GM18861 (cell line): ENCODE measurements around the gene RAD51B.
"Not testable (repeated sequence)": the region's sequence is repeated elsewhere in the genome, so short reads cannot be mapped to it uniquely, and the experiment has no call there.

Source experiments
- ATAC-seq: cut with Tn5 transposase; IDR thresholded peaks from one replicate; pipeline ENCODE4 v1.9.1; 2021; ENCODE audit not compliant: unreplicated experiment

Gene RAD51B

GRCh38 chr14:68698773-68699172 is 879.2 kb downstream of the RAD51B start:
- not testable (repeated sequence) for ATAC-seq

DNA sequence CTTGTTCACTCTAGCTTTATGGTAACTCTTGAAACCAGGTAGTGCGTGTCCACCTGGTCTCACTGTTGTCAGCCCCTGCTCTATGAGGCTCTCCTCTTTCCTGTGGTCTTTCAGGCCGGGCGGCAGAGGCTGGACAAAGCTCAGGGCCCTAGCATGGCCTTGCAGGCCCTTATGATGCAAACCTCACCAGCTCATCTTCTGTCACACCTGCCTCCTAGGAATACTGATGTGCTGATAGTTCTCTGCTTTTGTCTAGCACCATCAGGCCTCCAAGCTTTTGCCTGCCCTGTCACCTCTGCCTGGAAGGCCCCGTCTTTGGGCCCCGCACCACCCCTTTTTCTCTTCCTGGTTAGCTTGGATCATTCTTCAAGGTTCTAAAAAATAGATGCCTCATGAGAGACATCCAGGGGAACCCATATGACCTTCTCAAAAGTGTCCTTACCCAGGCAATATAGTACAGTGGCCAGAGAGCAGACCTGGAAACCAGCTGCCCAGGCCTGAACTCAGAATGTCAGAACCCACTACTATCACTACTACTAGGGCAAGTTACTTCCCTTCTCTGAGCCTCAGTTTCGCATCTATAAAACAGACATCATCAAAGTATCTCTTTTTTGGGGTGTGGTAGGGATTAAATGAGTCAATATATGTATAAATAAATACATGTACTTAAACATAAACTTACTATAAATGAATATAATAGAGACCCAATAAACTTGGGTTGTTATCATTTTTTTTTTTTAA is 881.6 kb downstream of the RAD51B start:
- ATAC-seq = no peak

GRCh38 chr14:68702135-68702534 is 882.6 kb downstream of the RAD51B start:
- no peak for ATAC-seq

DNA sequence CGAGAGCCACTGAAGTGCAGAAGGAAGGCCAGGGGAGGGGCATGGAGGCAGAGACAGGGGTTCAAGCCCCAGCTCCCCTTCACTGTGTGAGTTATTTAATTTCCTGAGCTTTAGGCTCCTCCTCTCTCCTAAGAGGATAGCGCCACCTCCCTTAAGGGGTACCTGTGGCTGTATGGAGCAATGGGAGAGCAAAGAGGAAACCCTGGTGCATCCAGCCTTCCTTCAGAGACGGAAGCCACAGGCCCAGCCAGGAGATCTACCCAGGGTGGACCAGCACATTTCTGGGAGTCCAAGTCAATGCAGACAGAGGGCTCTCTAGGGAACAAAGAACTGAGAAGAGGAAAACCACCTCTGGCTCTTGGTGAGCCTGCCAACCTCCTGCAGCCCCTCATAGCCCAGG is 883.0 kb downstream of the RAD51B start:
- no peak for ATAC-seq

DNA sequence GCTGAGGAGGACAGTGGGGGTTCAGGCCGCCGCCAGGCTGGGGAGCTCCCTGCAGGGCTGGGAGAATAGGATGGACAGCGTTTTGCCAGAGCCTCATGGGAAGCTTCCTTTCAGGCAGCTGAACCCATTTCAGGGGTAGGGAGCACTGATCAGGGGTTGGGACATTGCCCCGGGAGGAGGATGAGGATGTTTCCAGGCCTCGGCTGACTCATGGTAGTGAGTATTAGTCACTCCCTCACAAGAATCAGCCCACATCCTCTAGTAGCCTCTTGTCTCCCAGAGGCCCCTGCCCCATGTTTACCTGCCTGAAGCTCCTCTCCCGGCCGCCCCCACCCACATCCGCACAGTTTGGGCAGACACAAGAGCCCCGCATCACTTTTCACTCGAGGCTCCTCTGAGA is 883.5 kb downstream of the RAD51B start:
- no peak for ATAC-seq

DNA sequence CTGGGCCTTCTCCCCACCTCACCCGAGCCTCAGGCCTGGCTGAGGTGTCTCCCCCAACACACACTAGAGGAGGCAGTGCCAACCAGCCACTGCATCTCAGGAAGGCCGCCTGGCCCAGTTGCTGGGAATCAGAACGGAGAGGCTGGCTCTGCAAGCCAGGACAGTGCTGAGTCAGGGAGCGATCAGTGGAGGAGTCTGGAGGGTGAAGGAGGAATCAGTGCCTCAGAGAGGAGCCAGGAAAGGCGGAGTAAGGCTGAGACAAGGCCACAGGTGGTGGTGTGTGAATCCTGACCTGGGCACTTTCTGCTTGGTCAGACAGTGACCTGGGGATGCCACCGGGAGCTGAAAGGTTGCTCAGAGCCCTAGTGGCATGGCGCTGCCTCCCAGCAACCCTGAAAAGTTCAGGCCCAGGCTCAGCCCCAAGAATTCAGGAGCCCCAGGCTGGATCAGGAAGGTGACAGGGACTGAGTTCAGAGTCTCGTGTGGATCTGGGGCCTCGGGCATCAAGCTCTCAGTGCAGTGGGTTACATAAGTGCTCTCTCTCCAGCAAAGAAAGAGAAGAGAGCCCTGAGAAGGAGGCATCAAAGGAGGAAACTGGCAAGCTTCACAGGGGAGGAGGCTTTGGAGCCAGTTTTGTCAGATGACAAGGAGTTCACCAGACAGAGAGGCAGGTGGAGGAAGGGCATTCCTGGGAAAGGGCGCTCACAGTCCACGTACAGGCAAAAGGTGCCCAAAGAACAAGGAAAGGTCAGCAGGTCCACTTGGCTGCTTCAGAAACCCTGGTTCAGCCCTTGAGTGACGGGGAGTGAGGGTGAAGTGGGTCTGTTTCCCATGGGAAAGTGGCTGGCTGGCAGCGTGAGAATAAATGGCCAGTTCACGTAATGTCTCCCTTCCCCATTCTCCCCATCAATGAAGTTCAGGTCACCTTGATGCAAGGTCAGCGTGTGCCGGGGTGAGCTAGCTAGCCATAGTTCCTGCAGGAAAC is 885.4 kb downstream of the RAD51B start:
- no peak for ATAC-seq

- no peak for ATAC-seq
Measured at GRCh38 chr14:68705741-68706283, 886.2 kb downstream of the RAD51B start.

DNA sequence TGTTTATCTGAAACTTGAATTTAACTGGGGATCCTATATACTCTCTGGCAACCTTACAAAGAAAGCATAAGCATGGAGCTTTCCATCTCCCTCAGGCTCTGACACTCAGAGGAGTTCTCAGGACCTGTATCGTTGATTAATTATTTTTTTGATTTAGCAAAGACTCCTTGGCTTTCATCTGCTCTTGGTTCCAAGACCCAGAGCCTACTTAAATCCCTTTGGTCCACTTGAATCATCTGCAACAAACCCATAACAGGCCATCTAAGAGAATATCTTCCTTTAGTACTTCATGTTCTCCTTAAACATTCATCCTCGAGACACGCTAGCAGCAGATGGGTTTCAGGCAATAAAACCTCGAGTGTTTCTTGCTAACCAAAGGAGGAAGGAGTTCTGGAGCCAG is 887.9 kb downstream of the RAD51B start:
- no peak for ATAC-seq

GRCh38 chr14:68708343-68708742 is 888.8 kb downstream of the RAD51B start:
- ATAC-seq = no peak

DNA sequence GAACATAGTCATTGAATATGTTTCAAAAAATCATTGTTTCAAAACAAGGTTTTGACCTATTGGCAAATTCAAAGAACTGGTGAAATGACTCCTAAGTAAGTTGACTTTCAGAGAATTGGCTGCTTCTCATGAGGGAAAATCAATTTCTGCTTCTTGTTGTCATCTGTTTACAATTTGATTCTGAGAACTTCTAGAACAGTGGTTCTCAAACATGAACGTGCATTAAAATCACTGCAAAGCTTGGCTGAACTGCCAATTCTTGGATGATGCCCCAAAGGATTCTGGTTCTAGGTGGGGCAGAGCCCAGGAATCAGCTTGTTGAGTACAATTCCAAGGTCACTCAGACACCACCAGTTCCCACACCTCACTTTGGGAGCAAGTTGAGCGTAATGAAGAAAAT is 889.4 kb downstream of the RAD51B start:
- ATAC-seq = no peak

- ATAC-seq = no peak
Measured at GRCh38 chr14:68710776-68711175, 891.2 kb downstream of the RAD51B start.

DNA sequence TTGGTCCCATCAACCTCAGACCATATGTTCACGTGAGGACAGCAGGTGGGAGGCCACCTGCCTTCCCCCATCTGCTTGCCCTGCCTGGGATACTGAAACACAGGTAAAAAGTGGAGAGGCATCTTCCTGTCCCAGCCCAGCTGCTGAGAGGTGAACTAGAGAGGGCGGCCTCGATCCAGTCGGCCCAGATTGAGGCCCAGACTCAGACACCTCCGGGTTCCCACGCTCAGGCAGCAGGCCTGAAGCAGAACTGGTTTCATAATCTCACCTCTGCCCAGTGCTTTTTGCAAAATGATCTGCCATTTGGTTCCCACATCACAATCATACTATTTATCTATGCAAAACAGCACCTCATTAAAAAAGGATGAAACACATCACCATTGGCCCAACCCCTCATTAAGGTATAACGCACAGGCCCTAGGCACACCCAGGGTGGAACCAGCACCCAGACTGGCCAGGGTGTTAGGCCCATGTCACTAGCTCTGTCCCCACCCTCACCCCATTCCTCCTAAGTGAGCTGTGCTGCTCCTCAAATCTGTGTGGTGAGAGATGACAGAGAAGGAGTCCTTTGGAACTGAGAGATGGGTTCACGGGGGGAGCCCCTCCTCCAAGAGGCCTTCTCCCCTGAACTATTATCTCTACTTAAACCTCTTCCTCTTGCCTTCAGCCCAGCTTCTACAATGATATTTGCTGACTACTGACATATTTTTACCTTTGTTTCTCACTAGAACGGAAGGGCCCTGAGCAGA is 892.2 kb downstream of the RAD51B start:
- no peak for ATAC-seq

GRCh38 chr14:68712703-68713370 is 893.3 kb downstream of the RAD51B start:
- ATAC-seq = no peak

DNA sequence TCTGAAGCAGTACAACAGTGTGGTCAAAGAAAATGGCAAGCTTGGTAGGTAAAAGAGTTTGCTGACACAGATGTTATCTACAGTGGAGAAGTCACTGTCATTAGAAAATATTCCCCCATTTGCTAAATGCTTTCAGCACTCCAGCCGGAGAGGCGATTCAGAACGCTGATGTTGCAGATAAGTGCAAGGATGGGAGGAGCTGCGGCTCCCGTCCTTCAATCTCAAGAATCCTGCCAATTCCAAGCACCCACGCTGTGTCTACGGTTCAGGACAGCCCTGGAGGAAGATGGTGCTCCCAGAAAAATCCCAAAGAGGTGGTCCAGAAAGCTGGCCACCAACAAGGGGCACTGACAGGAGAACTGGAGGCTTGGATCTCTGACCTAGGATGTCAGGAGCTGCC is 894.2 kb downstream of the RAD51B start:
- ATAC-seq = no peak

- ATAC-seq = no peak
Measured at GRCh38 chr14:68714991-68715924, 895.7 kb downstream of the RAD51B start.

DNA sequence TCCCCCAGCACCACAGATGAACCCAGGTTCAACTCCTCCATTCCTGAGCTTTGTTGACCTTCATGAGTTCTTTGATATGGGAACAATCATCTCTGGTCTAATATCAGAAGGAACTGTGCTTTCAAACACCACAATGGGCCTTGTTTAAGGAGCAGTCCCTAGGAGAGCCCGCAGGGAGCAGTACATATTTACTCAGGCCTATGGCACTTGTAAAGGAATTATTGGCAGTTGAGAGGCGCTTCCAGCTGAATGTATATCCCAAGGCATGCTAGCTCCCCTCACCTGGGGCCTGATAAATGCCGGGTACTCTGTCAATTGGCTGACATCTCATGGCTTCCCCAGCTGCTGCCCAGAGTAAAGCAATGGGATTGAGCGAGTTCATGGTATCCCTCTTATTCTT is 897.1 kb downstream of the RAD51B start:
- ATAC-seq = no peak

GRCh38 chr14:68718023-68718990 is 898.7 kb downstream of the RAD51B start:
- no peak for ATAC-seq

DNA sequence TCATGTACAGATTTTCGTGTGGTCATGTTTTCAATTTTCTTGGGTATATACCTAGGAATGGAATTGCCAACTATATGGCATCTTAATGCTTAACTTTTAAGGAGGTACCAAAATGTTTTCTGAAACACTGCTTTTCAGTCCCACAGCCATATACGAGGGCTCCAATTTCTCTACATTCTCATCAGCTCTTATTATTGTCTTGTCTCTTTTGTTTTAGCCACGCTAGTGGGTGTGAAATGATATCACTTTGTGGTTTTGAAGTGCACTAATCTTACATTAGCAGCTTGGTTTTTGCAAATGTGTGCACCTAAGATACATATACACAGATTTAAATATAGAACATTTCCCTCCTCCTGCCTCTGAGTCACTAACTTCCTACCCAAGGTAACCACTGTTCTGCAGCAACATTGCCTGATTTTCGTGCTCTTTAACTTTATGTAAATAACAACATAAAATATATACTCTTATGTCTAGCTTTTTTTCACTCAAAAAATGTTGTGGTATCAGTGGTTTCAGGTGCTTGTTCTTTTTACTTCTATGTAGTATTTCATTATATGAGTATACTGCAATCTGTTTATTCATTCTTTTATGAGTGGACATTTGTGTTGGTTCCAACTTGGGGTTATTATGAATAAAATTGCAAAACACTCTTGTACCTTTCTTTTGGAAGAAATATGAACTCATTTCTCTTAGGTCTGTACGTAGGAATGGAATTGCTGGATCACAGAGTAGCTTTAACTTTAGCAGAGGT is 900.2 kb downstream of the RAD51B start:
- ATAC-seq = no peak
